Activated T-helper 1 cell treated with anti-CD3 and anti-CD28 coated beads, Interleukin-2, amount 50 U/mL, for 16 hours (primary cell): ENCODE measurements around the gene PLA2G4E.

ENCODE experiments used
- DNase-seq, 2 donors: peaks; one replicate each; pipeline ENCODE4 v3.0.0-alpha.2; 2020; ENCODE audit warnings: low read depth in 1 of 2, low spot score in 1 of 2

Gene PLA2G4E

GRCh38 chr15:41979493-41980266, 41.2 kb downstream of the PLA2G4E start:
- no peak for DNase-seq

- DNase-seq: no peak
Observed at GRCh38 chr15:41978534-41978933, 42.3 kb downstream of the PLA2G4E start.

GRCh38 chr15:41977757-41978383, 43.0 kb downstream of the PLA2G4E start:
- DNase-seq: no peak

GRCh38 chr15:41975669-41976068, 45.2 kb downstream of the PLA2G4E start:
- DNase-seq: no peak

GRCh38 chr15:41974041-41974440, 46.8 kb downstream of the PLA2G4E start:
- DNase-seq: no peak

- peak; percentile 84 to 87 for DNase-seq
Observed at GRCh38 chr15:41972253-41973242, 48.3 kb downstream of the PLA2G4E start, which contains the start of gene EHD4. Gene EHD4, minus strand, starts transcription at chr15:41972557. Its CDS starts 63 bp downstream, at chr15:41972494.

GRCh38 chr15:41971895-41972252, 49.0 kb downstream of the PLA2G4E start:
- no peak for DNase-seq

GRCh38 chr15:41971089-41971894, 49.5 kb downstream of the PLA2G4E start:
- DNase-seq: peak; percentile 27 to 61

GRCh38 chr15:41970456-41970855, 50.4 kb downstream of the PLA2G4E start:
- no peak for DNase-seq

GRCh38 chr15:41969851-41970431, 50.9 kb downstream of the PLA2G4E start:
- DNase-seq: no peak

- DNase-seq: no peak
Observed at GRCh38 chr15:41968701-41969100, 52.1 kb downstream of the PLA2G4E start.

GRCh38 chr15:41967506-41968206, 53.2 kb downstream of the PLA2G4E start:
- no peak for DNase-seq

GRCh38 chr15:41966920-41967465, 53.8 kb downstream of the PLA2G4E start:
- no peak for DNase-seq

- no peak for DNase-seq
Observed at GRCh38 chr15:41966414-41966812, 54.4 kb downstream of the PLA2G4E start.

- no peak for DNase-seq
Observed at GRCh38 chr15:41965441-41966413, 55.1 kb downstream of the PLA2G4E start.

- DNase-seq: no peak
Observed at GRCh38 chr15:41961595-41962202, 59.1 kb downstream of the PLA2G4E start.

GRCh38 chr15:41961001-41961518, 59.8 kb downstream of the PLA2G4E start:
- no peak for DNase-seq
